Amniotic stem cell (primary cell): Measurements from ENCODE around the gene KDM6B.
"Not testable (repeated sequence)": the region's sequence is repeated elsewhere in the genome, so short reads cannot be mapped to it uniquely, and the experiment has no call there.

Experiments used
- DNase-seq: peaks from one replicate; lab custom pipeline; 2025; lab: John Stamatoyannopoulos, UW

KDM6B gene

DNA sequence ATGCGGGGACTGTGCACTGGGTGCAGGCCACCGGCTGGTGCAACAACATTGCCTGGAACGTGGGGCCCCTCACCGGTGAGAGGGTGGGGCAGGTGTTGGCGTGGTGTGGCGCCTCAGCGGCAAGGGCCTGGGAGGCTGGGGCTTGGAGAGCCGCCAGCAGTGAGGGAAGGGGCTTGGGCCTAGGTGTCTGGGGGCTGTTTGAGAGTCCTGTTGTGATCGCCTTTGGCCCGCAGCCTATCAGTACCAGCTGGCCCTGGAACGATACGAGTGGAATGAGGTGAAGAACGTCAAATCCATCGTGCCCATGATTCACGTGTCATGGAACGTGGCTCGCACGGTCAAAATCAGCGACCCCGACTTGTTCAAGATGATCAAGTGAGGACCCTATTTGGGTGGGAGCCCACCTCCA, 18.2 kb downstream of the KDM6B start:
- DNase-seq: no peak

DNA sequence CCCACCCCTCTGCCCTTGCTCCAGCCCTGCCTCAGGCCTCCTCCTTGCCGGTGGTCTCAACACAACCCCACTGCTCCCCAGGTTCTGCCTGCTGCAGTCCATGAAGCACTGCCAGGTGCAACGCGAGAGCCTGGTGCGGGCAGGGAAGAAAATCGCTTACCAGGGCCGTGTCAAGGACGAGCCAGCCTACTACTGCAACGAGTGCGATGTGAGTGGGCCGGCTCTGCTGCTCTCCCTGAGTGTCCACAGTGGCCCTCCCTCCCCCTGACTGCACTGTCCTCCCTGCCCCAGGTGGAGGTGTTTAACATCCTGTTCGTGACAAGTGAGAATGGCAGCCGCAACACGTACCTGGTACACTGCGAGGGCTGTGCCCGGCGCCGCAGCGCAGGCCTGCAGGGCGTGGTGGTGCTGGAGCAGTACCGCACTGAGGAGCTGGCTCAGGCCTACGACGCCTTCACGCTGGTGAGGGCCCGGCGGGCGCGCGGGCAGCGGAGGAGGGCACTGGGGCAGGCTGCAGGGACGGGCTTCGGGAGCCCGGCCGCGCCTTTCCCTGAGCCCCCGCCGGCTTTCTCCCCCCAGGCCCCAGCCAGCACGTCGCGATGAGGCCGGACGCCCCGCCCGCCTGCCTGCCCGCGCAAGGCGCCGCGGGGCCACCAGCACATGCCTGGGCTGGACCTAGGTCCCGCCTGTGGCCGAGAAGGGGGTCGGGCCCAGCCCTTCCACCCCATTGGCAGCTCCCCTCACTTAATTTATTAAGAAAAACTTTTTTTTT, 19.1 kb downstream of the KDM6B start:
- DNase-seq: no peak

DNA sequence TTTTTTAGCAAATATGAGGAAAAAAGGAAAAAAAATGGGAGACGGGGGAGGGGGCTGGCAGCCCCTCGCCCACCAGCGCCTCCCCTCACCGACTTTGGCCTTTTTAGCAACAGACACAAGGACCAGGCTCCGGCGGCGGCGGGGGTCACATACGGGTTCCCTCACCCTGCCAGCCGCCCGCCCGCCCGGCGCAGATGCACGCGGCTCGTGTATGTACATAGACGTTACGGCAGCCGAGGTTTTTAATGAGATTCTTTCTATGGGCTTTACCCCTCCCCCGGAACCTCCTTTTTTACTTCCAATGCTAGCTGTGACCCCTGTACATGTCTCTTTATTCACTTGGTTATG, 19.6 kb downstream of the KDM6B start:
- DNase-seq: no peak

DNA sequence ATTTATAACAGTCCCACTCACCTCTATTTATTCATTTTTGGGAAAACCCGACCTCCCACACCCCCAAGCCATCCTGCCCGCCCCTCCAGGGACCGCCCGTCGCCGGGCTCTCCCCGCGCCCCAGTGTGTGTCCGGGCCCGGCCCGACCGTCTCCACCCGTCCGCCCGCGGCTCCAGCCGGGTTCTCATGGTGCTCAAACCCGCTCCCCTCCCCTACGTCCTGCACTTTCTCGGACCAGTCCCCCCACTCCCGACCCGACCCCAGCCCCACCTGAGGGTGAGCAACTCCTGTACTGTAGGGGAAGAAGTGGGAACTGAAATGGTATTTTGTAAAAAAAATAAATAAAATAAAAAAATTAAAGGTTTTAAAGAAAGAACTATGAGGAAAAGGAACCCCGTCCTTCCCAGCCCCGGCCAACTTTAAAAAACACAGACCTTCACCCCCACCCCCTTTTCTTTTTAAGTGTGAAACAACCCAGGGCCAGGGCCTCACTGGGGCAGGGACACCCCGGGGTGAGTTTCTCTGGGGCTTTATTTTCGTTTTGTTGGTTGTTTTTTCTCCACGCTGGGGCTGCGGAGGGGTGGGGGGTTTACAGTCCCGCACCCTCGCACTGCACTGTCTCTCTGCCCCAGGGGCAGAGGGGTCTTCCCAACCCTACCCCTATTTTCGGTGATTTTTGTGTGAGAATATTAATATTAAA, 20.2 kb downstream of the KDM6B start:
- no peak for DNase-seq

DNA sequence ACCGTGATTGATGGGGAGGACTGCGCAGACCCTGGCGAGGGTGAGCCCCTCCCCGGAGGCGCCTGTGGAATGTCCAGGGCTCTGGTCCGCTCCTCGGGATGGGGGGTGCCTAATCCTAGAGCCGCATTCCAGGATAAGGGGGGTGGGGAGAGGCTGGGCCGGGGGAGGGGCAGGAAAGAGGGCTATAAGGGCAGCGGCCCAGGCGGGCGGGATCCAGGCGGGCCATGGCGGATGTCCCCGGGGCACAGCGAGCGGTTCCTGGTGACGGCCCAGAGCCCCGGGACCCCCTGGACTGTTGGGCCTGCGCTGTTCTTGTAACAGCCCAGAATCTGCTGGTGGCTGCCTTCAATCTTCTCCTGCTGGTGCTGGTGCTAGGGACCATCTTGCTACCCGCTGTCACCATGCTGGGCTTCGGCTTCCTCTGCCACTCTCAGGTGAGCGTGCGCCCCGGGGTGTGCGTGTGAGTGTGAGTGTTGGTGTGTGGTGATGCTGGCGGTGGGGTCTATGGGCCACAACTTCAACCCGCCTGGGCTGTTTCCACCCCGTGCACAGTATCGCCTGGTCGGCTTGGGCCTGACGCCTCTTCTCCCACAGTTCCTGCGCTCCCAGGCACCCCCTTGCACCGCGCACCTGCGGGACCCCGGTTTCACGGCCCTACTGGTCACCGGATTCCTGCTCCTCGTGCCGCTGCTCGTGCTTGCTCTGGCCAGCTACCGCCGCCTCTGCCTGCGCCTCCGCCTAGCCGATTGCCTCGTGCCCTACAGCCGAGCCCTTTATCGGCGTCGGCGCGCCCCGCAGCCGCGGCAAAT, 21.0 kb downstream of the KDM6B start, which contains the start of gene TMEM88:
TSS of gene TMEM88 (plus strand) at position 216 of the 809 bp plus-strand sequence. CDS start at position 225, 9 bp downstream.
- DNase-seq: no peak

DNA sequence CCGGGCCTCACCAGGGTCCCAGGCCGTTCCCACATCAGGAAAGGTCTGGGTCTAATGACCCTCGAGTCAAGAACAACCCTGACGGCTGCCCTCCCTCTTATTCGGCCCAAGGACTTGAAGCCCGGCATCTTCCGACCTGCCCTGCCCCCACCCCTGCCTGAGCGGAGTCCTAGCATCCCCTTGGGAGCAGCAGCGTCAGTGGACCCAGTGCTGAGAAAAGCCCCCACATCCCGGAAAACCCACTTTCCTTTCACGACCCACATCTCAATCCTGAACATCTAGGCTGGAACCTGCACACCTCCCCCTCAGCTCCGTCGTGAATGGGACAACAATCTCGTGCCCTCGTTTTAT, 21.6 kb downstream of the KDM6B start:
- DNase-seq: no peak

DNA sequence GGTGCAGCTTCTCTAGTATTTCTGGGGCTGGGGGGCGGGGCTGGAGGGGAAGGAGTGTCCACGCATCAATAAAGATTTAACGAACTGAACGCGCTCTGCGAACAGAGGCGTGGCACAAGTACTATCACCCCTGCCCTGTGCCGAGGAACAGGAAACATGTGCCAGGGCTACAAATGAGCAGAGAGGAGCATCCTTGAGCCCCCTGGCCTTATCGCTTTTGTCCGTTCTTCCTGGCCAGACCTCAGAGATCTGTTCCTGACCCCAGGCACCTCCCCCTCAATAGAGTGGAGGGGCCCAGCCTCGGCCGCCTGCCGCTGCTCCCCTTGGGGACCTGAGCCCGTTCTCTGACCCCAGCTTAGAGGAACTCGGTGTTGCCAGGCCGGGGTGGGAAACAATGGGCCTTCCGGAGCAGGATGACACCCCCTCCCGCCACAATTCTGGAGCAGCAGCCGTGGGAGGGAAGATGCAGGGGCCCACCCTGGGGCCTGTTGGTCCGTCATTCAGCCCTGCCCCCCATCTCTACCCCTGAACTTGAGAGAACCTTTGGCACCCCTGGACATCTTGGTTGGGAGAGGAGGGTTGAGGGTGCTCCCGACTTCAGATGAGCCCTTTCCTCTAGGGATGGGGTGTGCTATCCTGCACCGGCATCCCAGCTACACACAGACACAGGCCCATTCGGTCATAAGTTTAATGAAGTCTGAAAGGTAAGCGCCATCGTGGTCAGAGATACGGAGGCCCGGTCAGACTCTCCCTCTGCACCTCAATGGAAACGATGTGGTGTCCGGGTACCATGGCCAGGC, 22.2 kb downstream of the KDM6B start:
- DNase-seq: no peak

DNA sequence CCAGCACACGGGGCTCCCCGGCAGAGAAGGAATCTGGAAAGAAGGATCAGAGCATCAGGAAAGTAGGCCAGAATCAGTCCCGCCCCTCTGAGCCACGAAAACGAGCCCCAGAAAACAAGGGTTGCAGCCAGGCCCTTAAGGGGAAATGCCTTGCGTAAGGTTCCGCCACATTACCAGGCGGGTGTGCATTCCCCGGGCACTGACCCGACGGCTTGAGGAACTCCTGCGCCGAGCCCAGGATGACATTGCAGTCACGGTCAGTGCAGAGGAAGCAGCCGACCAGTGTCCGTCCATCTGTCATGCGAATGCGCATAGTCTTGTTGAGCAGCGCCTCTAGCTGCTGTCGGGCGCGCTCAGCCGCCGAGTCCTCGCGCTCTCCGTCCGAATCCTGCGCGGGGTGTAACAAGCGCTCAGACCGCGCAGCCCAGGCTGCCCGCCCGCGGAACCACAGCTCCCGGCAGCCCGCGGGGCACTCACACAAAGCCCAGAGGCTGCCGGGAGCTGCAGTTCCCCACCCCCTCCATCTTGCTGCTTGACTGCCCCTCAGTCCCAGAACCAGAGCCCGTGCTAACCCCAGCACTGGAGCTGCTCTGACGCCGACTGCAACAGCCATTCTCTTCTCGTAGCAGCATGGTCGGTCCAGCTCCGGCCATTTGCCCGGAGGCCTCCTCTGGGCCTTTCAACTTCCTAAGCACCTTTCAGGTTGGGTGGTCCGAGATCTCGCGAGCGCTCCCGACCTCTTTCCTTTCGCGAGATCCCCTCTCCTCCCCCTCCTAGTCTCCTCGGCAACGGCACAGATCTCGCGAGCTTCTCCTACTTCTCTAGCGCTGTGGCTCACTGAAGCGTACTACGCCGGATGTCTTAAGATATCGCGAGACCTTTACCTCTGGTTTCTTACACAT, 23.0 kb downstream of the KDM6B start, which contains the start of gene NAA38:
TSS of gene NAA38 (minus strand) at position 749 of the 902 bp plus-strand sequence. CDS start at position 653, 96 bp downstream.
- DNase-seq: peak; percentile 100

DNA sequence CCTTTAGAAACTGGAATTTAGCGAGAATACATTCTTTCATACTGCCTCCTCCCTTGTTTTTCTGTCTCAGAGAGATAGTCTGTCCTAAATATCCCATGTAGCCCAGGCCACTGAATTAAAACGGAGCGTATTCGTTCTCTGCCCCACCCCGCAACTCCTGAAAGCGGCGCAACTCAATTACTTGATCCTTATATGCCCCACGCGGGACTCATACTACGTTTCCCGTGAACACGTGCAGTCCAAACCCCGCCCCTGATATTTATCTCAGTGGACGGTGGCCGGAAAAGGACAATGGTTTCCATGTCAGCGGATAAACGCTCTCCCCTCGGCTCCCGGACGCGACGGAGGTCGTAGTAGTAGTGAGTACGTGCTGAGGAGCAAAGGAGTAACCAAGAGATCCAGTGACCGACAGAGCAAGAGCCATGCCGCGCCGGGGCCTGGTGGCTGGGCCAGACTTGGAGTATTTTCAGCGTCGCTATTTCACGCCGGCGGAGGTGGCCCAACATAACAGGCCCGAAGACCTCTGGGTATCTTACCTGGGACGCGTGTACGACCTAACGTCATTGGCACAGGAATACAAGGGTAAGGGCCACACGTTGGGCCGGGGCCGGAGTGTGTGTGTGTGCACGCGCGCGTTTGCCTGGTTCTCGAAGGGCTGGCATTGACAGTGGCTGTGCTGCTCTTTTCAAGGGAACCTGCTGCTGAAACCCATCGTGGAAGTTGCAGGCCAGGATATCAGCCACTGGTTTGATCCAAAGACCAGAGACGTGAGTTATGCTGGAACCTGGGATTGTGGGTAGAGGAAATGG, 23.9 kb downstream of the KDM6B start, which contains the start of gene CYB5D1:
TSS of gene CYB5D1 (plus strand) at position 291 of the 809 bp plus-strand sequence. CDS start at position 423, 132 bp downstream.
- DNase-seq: peak; percentile 90

DNA sequence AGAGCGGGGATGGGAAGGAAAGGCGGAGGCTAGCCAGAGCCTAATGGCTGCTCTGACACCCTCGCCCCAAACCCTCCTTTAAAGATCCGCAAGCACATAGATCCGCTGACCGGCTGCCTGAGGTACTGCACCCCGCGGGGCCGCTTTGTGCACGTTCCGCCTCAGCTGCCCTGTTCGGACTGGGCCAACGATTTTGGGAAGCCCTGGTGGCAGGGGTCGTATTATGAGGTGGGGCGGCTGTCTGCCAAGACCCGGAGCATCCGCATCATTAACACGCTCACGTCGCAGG, 24.4 kb downstream of the KDM6B start:
- peak; percentile 44 for DNase-seq

DNA sequence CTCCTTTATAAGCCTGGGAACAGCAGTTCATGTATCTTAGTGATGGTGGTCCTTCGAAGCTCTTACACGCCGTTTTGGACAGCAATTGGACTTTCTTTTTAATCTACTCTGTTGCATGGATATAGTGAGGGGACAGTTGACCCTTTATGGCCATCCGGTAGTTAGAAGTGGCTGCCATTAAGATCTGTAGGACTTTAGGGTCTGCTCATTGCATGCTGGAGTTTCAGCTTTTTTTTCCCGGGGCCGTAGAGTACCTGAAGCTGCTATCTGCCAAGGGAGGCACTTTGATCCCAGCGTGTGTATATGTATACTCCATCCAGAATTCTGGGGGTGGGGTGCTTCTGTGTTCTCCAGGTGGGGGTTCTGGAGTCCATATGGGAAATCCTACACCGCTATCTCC, 25.0 kb downstream of the KDM6B start:
- DNase-seq: no peak

DNA sequence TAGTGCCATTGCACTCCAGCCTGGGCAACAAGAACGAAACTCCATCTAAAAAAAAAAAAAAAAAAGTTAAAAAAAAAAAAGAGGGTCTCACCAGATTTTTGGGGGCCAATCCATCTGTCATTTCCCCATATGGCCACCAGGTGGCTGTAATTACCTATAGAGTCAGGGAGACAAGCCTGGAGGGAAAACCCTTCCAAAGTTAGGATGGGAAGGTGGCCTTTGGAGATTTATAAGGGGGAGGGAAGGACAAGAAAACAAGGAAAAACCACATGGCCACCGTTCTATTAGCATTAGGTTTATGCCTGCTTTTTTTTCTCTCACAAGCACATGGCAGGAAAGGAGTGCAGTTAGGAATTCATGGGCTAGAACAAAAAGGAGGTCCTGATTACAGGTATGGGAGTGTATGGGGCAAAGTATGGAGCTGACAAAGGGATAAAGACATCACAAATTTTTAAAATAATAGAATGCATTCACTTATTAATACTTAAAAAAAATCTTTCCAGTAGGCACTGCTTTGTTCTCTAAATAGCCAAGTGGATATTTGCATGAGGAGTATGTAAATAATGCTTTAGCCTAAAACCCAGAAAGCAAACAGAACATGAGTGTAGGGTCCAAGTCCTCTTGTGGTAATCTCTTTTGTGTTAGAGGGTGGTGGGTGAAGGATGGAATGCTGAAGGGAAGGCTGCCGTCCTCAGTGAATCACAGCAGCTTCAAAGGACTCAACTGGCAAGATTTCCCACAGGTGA, 28.8 kb downstream of the KDM6B start:
- no peak for DNase-seq

DNA sequence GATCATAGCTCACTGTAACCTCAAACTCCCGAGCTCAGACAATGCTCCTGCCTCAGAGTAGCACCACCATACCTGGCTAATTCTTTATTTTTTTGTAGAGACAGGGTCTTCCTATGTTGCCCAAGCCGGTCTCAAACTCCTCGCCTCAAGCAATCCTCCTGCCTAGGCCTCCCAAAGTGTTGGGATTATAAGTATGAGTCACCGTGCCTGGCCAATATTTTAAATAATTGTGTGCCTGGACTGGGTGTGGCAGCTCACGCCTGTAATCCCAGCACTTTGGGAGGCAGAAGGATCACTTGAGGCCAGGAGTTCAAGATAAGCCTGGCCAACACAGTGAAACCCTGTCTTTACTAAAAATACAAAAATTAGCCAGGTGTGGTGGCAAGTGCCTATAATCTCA, 30.4 kb downstream of the KDM6B start:
- DNase-seq: not testable (repeated sequence)

DNA sequence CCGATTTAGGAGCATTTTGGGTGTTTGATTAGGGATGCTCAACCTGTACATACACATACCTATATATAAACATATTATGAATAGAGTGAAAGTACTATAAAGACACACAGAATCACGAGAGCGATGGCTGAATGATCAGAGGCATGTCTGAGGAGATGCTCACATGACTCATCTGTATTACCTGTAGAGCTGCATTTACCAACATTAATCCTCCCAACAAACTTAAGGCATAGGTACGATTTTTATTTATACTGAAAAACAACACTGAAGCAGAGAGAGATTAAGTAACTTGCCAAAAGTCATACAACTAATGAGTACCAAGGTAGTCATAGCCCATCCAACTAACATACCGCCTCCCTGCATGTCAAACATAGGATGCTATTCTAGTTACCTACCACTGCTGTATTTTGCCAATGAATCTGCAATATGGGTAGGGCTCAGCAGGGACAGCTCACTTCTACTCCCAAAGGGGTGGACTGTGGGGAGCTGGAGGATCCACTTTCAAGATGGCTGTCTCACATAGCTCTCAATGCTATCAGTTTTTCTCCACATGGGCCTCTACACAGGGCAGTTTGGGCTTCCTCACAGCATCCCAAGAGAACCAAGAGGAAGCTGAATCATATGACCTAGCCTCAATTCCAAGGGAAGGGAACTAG, 31.1 kb downstream of the KDM6B start:
- DNase-seq: no peak

DNA sequence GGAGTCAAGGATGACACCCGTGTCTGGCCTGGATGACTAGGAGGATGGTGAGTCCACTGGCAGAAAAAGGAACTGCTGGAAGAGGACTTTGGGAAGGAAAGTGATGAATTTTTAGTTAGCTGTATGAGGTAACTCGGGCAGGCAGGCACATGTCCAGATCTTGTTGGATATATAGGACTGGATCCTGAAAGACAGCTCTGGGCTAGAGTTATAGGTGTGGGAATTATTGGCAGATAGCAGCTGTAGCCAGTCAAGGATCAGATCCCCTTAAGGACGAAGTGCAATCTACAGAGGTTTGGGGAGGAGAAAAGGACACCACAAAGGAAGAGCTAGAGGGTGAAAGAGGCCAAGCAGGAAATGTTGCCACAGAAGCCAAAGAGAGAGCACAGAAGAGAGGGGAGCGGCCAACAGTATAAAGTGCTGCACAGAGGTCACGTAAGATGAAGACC, 33.9 kb downstream of the KDM6B start:
- no peak for DNase-seq

DNA sequence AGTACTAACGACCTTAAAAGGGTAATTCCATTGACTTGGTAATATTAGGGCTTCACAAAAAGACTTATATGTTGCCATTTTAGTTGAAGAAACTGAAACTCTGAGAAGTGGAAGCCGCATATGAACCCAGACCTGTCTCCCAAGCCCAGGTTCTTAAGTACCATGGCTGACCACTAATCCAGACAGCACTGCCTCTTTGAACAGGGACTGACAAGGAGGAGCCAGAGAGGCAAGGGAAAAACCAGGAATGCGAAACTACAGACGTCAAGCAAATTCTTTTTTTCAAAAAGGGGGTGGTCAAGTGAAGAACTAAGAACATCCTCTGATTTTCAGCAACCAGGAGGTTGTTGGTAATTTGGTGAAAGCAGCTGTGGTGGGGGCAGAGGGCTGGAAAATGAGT, 39.0 kb downstream of the KDM6B start:
- no peak for DNase-seq

DNA sequence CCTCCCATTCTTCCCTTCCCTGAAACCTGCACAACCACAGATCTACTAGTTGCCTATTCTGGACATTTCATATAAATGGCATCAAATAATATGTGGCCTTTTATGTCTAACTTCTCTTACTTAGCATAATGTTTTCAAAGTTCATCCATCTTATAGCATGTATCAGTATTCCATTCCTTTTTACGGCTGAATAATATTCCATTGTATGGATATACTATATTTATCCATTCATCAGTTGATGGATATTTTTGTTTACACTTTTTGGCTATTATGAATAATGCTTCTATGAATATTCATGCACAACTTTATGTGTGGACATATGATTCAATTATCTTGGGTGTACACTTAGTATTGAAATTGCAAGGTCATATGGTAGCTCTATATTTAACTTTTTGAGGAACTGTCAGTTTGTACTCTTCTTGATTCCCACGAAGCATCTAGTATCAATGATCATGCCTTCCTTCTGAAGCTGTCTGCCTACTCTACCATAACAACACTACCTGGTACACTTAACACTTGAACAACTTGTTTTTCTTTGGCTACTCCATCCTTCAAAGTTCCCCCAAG, 41.9 kb downstream of the KDM6B start:
- DNase-seq: no peak

DNA sequence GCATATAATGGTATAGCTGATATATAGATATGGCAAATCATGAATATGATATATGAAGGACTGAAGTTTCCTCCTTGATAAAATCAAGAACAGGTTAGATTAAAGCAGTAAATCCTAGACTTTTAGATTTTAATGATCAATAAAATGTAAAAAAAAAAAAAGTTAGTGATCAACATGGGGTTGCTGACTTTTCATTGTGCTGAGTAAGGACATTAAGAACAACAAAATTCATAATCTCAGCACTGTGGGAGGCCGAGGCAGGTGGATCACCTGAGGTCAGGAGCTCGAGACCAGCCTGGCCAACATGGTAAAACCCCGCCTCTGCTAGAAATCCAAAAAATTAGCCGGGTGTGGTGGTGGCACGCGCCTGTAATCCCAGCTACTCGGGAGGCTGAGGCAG, 44.2 kb downstream of the KDM6B start:
- no peak for DNase-seq
